ENCODE data around the gene AVP.

AVP gene

DNA sequence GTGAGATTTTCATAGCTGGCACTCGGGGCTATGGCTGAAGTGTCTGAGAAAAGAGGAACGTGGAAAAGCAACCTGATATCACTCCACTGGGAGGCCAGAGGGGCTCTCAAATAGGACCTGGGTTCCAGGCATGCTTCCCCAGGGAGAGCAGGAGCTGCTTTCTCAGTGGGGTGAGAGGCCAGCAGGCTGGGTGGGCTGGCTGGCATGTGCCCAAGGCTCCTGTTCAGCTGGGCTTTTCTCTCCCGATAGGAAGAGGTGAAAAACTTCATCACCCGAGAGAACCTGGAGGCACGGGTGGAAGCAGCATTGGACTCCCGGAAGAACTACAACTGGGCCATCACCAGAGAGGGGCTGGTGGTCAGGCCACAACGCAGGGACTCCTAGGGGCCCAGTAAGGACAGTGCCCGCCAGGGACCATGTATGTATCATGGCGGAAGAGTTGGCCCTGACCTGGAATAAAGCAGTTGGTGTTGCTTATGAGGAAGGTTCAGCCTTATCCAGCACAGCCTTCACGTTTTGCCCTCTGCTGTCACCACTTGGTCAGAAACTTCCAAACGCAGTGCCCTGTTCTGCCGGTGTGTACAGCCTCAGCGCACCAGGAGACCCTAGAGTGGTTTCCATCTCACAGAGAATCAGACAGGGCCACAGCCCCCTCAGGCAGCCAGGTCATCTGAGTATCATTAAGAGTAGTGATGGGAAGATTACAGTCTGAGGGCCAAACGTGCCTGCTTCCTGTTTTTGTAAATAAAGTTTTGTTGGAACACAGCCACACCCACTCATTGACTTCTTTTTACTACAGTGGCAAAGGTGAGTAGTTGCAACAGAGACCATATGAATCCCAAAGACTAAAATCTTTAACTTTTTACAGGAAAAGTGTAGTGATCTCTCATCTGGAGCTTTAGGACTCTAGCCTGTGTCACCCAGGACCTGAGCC is 36.8 kb downstream of the AVP start:
- H3K4me3 ChIP-seq: peak overlapping the region; percentile 95
- H3K27ac ChIP-seq: no peak overlapping the region
- DNase-seq (ENCODE audit: low spot score): no peak
- TF ChIP-seq, protein P1, sequence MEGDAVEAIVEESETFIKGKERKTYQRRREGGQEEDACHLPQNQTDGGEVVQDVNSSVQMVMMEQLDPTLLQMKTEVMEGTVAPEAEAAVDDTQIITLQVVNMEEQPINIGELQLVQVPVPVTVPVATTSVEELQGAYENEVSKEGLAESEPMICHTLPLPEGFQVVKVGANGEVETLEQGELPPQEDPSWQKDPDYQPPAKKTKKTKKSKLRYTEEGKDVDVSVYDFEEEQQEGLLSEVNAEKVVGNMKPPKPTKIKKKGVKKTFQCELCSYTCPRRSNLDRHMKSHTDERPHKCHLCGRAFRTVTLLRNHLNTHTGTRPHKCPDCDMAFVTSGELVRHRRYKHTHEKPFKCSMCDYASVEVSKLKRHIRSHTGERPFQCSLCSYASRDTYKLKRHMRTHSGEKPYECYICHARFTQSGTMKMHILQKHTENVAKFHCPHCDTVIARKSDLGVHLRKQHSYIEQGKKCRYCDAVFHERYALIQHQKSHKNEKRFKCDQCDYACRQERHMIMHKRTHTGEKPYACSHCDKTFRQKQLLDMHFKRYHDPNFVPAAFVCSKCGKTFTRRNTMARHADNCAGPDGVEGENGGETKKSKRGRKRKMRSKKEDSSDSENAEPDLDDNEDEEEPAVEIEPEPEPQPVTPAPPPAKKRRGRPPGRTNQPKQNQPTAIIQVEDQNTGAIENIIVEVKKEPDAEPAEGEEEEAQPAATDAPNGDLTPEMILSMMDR (IDR thresholded peaks at IDR 0.05): no peak

- peak overlapping the region; percentile 95 for H3K4me3 ChIP-seq
- no peak for DNase-seq (ENCODE audit: low spot score)
- H3K27ac ChIP-seq: peak overlapping the region; percentile 94 to 95
- TF ChIP-seq, protein P1 (IDR thresholded peaks at IDR 0.05): no peak
Observed at GRCh38 chr20:3046677-3047462, 37.7 kb downstream of the AVP start.

- H3K27ac ChIP-seq: peak within 1 kb of the TSS; percentile 94 to 95
- peak; percentile 92 for DNase-seq (ENCODE audit: low spot score)
- TF ChIP-seq, protein P1 (IDR thresholded peaks at IDR 0.05): no peak
- H3K4me3 ChIP-seq: peak within 1 kb of the TSS; percentile 95
Observed at GRCh38 chr20:3045816-3046676, 38.5 kb downstream of the AVP start, which contains the start of gene MRPS26. TSS of gene MRPS26 (plus strand) at chr20:3046052. CDS start at chr20:3046069, 17 bp downstream.

- Histone ChIP-seq H3K4me3 (peak overlapping the region; percentile 95), H3K27ac (peak overlapping the region; percentile 94 to 95)
- peak; percentile 92 for DNase-seq (ENCODE audit: low spot score)
- TF ChIP-seq, protein P1 (IDR thresholded peaks at IDR 0.05): no peak
Observed at GRCh38 chr20:3045042-3045815, 39.3 kb downstream of the AVP start.

DNA sequence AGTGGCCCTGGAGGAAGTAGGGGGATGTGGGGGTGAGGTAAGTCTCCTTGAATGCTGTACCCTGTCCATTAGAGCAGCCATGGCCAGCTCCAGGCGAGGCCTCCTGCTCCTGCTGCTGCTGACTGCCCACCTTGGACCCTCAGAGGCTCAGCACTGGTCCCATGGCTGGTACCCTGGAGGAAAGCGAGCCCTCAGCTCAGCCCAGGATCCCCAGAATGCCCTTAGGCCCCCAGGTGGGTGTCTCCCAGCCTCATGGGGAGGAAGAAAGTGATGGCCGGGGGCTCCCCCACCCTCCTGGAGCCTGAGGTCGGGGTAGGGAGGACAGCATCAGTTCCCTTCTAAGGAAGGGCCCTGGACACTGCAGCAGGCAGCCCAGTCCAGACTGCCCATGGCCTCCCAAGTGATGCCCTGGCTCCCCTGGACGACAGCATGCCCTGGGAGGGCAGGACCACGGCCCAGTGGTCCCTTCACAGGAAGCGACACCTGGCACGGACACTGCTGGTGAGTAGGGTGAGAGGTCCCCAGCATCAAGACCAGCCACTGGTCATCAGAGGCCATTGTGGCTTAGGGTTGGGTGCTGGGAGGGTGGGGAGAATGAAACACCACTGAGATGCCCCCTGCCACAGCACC is 40.1 kb downstream of the AVP start:
- no peak overlapping the region for H3K4me3 ChIP-seq
- TF ChIP-seq, protein P1 (IDR thresholded peaks at IDR 0.05): no peak
- peak overlapping the region in 1 of 2 donors; percentile 94 for H3K27ac ChIP-seq
- DNase-seq (ENCODE audit: low spot score): no peak

Data from coronary artery (tissue), 2 donors.